ENCODE measurements around the gene ATN1. TPM values are rescaled to one million over a fixed set of nuclear protein-coding genes. Genes with fewer than 3 reads are reported as not detected.

Gene ATN1
- total and polyA plus RNA-seq, 2 of the 8 experiments (the other 6 are each of a cell fraction or from before 2014, with no cell fraction given), result 20.6 to 73.4 TPM

- Histone ChIP-seq H3K14ac (ENCODE audit: insufficient read length) (no peak overlapping the region), H3K27me3 (replicated peaks in 1 of 4; ENCODE audit: control insufficient read depth in 3 of 4, extremely low read depth in 1 of 4, insufficient read depth in 3 of 4, low read length in 3 of 4) (no peaks in the 10 kb centered on the region), H3K56ac (replicated peaks; ENCODE audit: insufficient read length, low read depth, low read length) (no peak overlapping the region), H2BK12ac (ENCODE audit: low read depth, low read length) (no peak overlapping the region), H2BK5ac (ENCODE audit: low read depth, low read length) (no peak overlapping the region), H3K79me1 (ENCODE audit: low read depth, low read length) (no peaks in the 10 kb centered on the region; the same call in 1 of the 2 replicates), H4K8ac (ENCODE audit: extremely low read depth, insufficient read depth, low read length) (no peak overlapping the region), H3K23me2 (ENCODE audit: low read depth, low read length) (peaks cover 17% of the 10 kb centered on the region), H3K23ac (ENCODE audit: insufficient read length) (no peak overlapping the region), H4K5ac (ENCODE audit: insufficient read length, low read depth, low read length) (no peak overlapping the region), H3K18ac (ENCODE audit: extremely low read depth, low read length) (no peak overlapping the region), H2AFZ (ENCODE audit: low read length) (no peak overlapping the region), H3K4me2 (ENCODE audit: insufficient read depth in 1 of 2, low read depth in 2 of 2, low read length in 2 of 2) (no peak overlapping the region), H3K4ac (replicated peaks; ENCODE audit: insufficient read length, low read depth, low read length) (no peak overlapping the region), H2BK20ac (ENCODE audit: low read length) (no peak overlapping the region), H3K27ac (ENCODE audit: low read depth, low read length) (no peak overlapping the region), H4K91ac (replicated peaks; ENCODE audit: insufficient read length, low read length) (no peak overlapping the region), H3K4me3 (ENCODE audit: extremely low read depth in 1 of 4, insufficient read depth in 2 of 4, low read depth in 3 of 4, low read length in 4 of 4) (no peak overlapping the region), H2BK15ac (ENCODE audit: low read length) (no peak overlapping the region), H3K79me2 (ENCODE audit: control insufficient read depth in 1 of 2, insufficient read depth in 2 of 2, low read length in 2 of 2) (no peaks in the 10 kb centered on the region), H4K20me1 (replicated peaks in 1 of 2; ENCODE audit: control insufficient read depth in 1 of 2, insufficient read depth in 2 of 2, low read length in 2 of 2) (peaks cover 0 to 6% of the 10 kb centered on the region in 2 experiments), H3K4me1 (replicated peaks in 1 of 4; ENCODE audit: control insufficient read depth in 3 of 4, insufficient read depth in 4 of 4, low read length in 3 of 4) (peaks cover 12 to 24% (median 16%) of the 10 kb centered on the region in 4 experiments), H2BK120ac (replicated peaks; ENCODE audit: low read depth, low read length) (no peak overlapping the region), H2AK5ac (ENCODE audit: low read depth, low read length) (no peak overlapping the region), H3K9ac (replicated peaks in 1 of 4; ENCODE audit: extremely low read depth in 1 of 4, low read depth in 3 of 4, low read length in 3 of 4) (no peak overlapping the region), H3K36me3 (ENCODE audit: control insufficient read depth in 2 of 4, insufficient read depth in 4 of 4, low read length in 3 of 4) (peaks cover 19 to 59% (median 37%) of the 10 kb centered on the region in 4 experiments), H3K9me3 (ENCODE audit: insufficient read depth in 2 of 2, low read depth in 1 of 2, low read length in 1 of 2) (no peaks in the 10 kb centered on the region)
- ChIA-PET CTCF (ENCODE audit: partially characterized antibody) (interaction anchor here (1.0 to 10.0 kb wide), 8 partner anchors 10 to 186 kb away, joined by 3 to 253 read pairs (median 6); partner anchors contain the start of genes C12orf57, LRRC23, RNU7-1 and SPSB2), POLR2A (ENCODE audit: partially characterized antibody) (interaction anchor here (1.0 to 39.6 kb wide), 5 partner anchors 8 to 53 kb away, joined by 3 to 1027 read pairs (median 227); partner anchors contain the start of genes C12orf57, ENO2, LRRC23 and PTPN6)
- no peak for DNase-seq (ENCODE audit: low read depth in 1 of 2, low spot score in 2 of 2)
- no peak for FAIRE-seq
- 98% methylated on average over 9 of the region's 9 CpGs; no CpG with 5 or more reads in 1 of the 2 experiments for WGBS, 2 experiments (ENCODE audit: extremely low coverage in 1 of 2, insufficient coverage in 1 of 2, insufficient read length in 1 of 2, insufficient replicate concordance in 2 of 2, low coverage in 1 of 2, low lambda C conversion rate in 2 of 2, missing lambda C conversion rate in 1 of 2)
- no peak for TF ChIP-seq CBX5 (IDR thresholded peaks at IDR 0.05; ENCODE audit: low read depth, low read length)
- no peak for TF ChIP-seq EZH2 (IDR thresholded peaks at IDR 0.05; ENCODE audit: low read depth, low read length, severe bottlenecking)
Measured at GRCh38 chr12:6921996-6922946, 5.5 kb upstream of the ATN1 start.

All from H1 (cell line).